GM12874 (cell line): ENCODE data around the gene TNFRSF4.

Experiments
- TF ChIP-seq, protein P1 (sequence below): IDR thresholded peaks from 2 replicates; pipeline ENCODE4 v1.5.1; 2011; ENCODE audit warnings: low read depth, mild to moderate bottlenecking, control low read depth, low read length, moderate library complexity; ENCODE audit not compliant: insufficient read depth

The TNFRSF4 gene

DNA sequence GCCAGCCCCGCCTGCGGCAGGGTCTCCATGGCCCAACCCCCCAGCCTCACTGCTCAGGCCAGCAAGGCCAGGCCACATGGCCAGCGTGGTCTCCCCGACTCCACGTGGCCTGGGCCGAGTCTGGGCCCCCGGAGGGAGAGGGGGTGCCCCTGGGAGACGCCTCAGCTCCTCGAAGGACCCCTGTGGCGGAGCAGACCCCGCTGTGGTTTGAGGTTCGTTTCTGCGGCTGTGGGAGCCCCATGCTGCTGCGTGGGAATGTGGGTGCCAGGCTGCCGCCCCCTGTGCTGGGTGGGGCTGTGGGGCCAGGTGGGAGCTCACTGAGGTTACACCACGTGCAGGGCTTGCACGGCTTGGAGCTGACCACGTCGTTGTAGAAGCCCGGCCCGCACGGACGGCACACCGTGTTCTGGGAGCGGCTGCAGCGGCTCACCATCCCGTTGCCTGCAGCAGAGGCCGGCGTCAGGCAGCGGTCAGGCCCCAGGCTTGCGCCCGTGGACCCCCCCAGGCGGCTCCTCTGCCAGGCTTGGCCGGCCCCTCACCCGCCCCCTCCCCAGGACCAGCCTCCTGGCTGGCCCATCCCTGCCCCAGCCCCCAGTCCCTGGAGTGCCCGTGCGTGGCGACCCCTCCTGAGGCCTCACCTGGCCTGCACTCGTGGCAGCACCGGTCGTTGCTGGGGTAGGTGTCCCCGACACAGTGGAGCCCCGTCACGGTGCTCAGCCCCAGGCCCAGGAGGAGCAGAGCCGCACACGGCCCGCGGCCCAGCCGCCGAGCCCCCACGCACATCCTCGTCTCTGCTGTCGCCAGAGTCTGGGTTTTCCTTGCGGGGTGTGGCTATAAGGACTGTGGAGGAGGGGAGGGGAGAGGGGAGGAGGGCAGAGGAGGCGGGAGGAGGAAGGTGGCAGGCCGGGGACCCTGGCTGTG lies at the start of gene TNFRSF4:
Gene TNFRSF4 (minus strand): TSS at position 809 of the 921 bp plus-strand sequence. CDS start 26 bp downstream, at position 783.
- TF ChIP-seq, protein P1, sequence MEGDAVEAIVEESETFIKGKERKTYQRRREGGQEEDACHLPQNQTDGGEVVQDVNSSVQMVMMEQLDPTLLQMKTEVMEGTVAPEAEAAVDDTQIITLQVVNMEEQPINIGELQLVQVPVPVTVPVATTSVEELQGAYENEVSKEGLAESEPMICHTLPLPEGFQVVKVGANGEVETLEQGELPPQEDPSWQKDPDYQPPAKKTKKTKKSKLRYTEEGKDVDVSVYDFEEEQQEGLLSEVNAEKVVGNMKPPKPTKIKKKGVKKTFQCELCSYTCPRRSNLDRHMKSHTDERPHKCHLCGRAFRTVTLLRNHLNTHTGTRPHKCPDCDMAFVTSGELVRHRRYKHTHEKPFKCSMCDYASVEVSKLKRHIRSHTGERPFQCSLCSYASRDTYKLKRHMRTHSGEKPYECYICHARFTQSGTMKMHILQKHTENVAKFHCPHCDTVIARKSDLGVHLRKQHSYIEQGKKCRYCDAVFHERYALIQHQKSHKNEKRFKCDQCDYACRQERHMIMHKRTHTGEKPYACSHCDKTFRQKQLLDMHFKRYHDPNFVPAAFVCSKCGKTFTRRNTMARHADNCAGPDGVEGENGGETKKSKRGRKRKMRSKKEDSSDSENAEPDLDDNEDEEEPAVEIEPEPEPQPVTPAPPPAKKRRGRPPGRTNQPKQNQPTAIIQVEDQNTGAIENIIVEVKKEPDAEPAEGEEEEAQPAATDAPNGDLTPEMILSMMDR, result no peak

DNA sequence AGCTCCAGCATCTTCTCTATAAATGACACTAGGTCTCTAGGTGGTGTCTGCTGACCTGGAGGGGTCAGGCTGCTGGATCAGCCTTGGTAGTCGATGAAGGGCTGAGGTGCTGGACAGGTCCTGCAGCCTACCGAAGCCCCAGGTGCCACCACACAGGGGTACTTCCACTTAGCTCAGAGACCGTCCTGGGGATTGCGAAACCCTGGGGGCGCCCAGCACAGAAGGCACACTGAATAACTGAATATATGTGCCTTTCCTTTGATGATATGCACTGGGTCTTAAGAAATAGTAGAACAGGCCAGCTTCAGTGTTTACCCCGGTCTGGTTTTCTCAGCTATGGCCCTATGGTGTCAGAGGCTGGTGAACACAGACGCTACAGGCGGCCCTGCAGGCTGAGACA lies 48.8 kb upstream of the TNFRSF4 start:
- TF ChIP-seq, protein P1, result no peak

DNA sequence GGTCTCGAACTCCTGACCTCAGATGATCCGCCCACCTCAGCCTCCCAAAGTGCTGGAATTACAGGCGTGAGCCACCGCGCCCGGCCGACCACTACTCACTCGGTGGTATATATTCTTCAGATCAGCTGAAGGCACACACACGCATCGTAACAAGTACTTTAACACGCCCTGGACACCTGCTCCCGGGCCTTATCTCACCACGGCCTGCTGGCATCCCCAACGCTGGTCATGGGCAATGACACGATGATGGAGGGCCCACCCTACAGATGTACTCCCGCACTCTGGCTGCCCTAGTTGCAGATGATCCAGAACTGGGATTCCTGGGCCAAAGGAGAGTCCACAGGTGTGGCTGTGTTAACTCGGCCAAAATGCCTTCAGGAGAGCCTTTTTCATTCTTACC lies 48.1 kb upstream of the TNFRSF4 start:
- TF ChIP-seq, protein P1, result no peak

DNA sequence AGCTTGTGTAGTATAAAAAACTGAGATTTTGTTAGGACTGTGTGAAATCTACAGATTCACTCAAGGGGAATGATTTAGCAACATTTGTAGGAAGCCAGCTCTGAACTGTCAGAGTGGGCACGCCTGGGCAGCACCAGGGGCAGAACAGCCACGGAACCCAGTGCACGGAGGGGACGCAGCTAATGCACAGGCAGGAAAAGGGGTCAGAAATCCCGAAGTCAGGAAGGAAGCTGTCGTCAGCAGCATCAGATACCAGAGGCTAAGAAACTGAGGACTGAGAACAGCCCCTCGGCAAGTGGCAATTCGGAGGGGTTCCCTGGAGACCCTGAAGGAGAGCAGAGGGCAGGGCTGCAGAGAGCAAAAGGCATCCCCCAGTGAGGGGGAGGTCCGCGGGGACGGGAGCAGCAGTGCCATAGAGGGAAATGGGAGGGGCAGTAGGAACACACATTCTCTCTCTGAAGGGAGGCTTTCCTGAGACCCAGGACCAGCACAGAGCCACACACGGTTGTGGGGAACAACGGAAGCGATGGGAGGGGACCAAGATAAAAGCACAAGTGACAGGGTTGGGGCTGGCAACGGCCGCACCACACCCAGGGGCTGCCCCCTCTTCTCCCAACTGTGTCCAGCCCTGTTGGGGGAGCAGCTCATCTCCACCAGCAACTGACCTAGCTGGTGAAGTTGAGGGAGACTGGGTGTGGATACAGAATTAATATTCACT lies 47.0 kb upstream of the TNFRSF4 start:
- TF ChIP-seq, protein P1, result no peak

DNA sequence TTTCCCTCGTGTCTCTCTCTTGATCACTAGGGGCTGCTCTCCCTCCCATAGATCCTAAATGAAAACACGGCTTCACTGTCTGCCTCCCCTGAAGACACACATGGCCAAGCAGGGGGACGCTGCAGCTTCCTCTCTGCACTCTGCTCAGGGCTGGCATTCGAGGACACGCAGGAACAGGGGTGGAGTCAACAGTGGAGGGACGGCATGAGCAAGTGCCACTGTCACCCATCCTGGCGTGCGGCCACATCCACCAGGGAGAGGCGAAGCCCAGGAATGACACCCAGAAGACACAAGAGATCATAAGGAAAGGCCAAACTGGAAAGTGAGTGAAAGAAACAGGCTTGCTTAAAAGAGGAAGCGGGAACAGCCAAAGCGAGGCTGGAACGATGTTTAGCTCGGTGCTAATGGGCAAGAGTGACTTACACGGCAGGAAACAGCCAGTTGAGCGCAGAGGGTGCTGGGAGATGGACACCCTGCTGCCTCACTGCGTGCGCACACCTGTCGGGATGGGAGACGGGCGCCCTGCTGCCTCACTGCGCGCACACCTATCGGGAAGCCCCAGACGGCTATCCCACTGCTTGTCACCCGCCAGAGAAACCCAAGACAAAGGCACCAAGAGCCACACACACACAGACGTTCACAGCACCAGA lies 46.1 kb upstream of the TNFRSF4 start:
- TF ChIP-seq, protein P1, result no peak

DNA sequence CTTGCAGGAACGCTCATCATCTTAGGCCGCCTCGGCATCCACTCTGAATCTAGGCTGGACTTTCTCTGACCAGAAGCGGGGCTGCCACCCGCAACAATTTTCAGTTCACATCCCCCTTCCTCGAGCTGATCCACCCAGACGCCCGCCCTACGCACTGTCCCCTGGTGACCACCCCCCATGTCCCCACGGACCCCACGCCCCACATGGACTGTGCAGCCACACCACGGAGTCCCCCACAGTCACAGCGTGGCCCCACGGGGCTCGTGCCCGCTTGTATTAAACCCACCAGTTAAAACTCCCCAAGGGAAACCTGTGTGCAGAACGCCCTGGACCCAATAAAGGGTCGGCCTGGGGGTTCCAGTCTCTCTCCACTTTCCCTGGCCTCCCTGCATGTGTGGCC lies 45.6 kb upstream of the TNFRSF4 start:
- TF ChIP-seq, protein P1, result no peak

DNA sequence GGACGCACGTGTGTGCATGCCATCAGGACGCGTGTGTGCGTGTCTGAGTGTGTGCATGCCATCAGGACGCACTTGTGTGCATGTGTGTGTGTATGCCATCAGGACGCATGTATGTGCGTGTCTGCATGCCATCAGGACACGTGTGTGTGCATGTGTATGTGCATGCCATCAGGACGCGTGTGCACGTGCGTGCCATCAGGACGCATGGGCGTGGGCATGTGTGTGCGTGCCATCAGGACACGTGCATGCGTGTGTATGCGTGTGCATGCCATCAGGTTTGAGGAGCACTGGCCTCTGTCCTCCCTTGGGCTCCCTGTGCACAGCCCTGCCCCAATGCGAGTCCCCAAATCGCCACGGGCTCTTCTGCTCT lies 45.2 kb upstream of the TNFRSF4 start:
- TF ChIP-seq, protein P1, result no peak
